Measurements from ENCODE around the gene ARPC2. TPM values are rescaled to one million over a fixed set of nuclear protein-coding genes. Genes with fewer than 3 reads are reported as not detected.

The ARPC2 gene
- total RNA-seq, 1 experiment from 2014 or later: 286 TPM

- DNase-seq (ENCODE audit: low spot score): no peak
- in situ Hi-C loops (cut with HindIII; ENCODE audit: low sequenced_read_pairs): no loop called here
Observed at GRCh38 chr2:218244204-218244603, 27.2 kb downstream of the ARPC2 start.

- in situ Hi-C loops (cut with HindIII; ENCODE audit: low sequenced_read_pairs): no loop called here
Observed at GRCh38 chr2:218244665-218245064, 27.7 kb downstream of the ARPC2 start.

GRCh38 chr2:218245214-218245613, 28.2 kb downstream of the ARPC2 start:
- in situ Hi-C loops (cut with HindIII; ENCODE audit: low sequenced_read_pairs): no loop called here

More at GRCh38 chr2:218244665-218245064, 27.7 kb downstream of the ARPC2 start:
- DNase-seq (ENCODE audit: low spot score): no peak

GRCh38 chr2:218249691-218250090, 32.7 kb downstream of the ARPC2 start:
- in situ Hi-C loops (cut with HindIII; ENCODE audit: low sequenced_read_pairs): no loop called here
- DNase-seq (ENCODE audit: low spot score): no peak

More at GRCh38 chr2:218245214-218245613, 28.2 kb downstream of the ARPC2 start:
- no peak for DNase-seq (ENCODE audit: low spot score)

- peak; percentile 77 for DNase-seq (ENCODE audit: low spot score)
- in situ Hi-C loops (cut with HindIII; ENCODE audit: low sequenced_read_pairs): no loop called here
Observed at GRCh38 chr2:218252509-218253231, 35.7 kb downstream of the ARPC2 start.

- DNase-seq (ENCODE audit: low spot score): no peak
- in situ Hi-C loops (cut with HindIII; ENCODE audit: low sequenced_read_pairs): no loop called here
Observed at GRCh38 chr2:218253232-218253625, 36.2 kb downstream of the ARPC2 start.

- in situ Hi-C loops (cut with HindIII; ENCODE audit: low sequenced_read_pairs): no loop called here
- DNase-seq (ENCODE audit: low spot score): no peak
Observed at GRCh38 chr2:218255446-218255845, 38.5 kb downstream of the ARPC2 start.

GRCh38 chr2:218256612-218257350, 39.8 kb downstream of the ARPC2 start:
- DNase-seq (ENCODE audit: low spot score): no peak
- in situ Hi-C loops (cut with HindIII; ENCODE audit: low sequenced_read_pairs): no loop called here

- in situ Hi-C loops (cut with HindIII; ENCODE audit: low sequenced_read_pairs): no loop called here
- DNase-seq (ENCODE audit: low spot score): peak; percentile 8
Observed at GRCh38 chr2:218257390-218257981, 40.5 kb downstream of the ARPC2 start.

GRCh38 chr2:218259099-218259961, 42.3 kb downstream of the ARPC2 start:
- no peak for DNase-seq (ENCODE audit: low spot score)
- in situ Hi-C loops (cut with HindIII; ENCODE audit: low sequenced_read_pairs): no loop called here

GRCh38 chr2:218260166-218260565, 43.2 kb downstream of the ARPC2 start:
- in situ Hi-C loops (cut with HindIII; ENCODE audit: low sequenced_read_pairs): no loop called here
- no peak for DNase-seq (ENCODE audit: low spot score)

- no peak for DNase-seq (ENCODE audit: low spot score)
- in situ Hi-C loops (cut with HindIII; ENCODE audit: low sequenced_read_pairs): no loop called here
Observed at GRCh38 chr2:218260742-218261422, 43.9 kb downstream of the ARPC2 start, which contains the start of gene GPBAR1. GPBAR1 (plus strand) TSS chr2:218261015; CDS start chr2:218262725, 1,710 bp downstream.

- in situ Hi-C loops (cut with HindIII; ENCODE audit: low sequenced_read_pairs): no loop called here
- no peak for DNase-seq (ENCODE audit: low spot score)
Observed at GRCh38 chr2:218261423-218262236, 44.6 kb downstream of the ARPC2 start.

GRCh38 chr2:218262237-218262600, 45.2 kb downstream of the ARPC2 start:
- DNase-seq (ENCODE audit: low spot score): no peak
- in situ Hi-C loops (cut with HindIII; ENCODE audit: low sequenced_read_pairs): no loop called here

- DNase-seq (ENCODE audit: low spot score): no peak
Observed at GRCh38 chr2:218262631-218263586, 45.9 kb downstream of the ARPC2 start.

GRCh38 chr2:218263817-218264641, 47.0 kb downstream of the ARPC2 start:
- DNase-seq (ENCODE audit: low spot score): no peak
- in situ Hi-C loops (cut with HindIII; ENCODE audit: low sequenced_read_pairs): no loop called here

More at GRCh38 chr2:218262631-218263586, 45.9 kb downstream of the ARPC2 start:
- in situ Hi-C loops (cut with HindIII; ENCODE audit: low sequenced_read_pairs): no loop called here

Data from G401 (cell line).